SK-N-SH (cell line): ENCODE data around the gene ZNF469. TPM values are rescaled to one million over a fixed set of nuclear protein-coding genes. Genes with fewer than 3 reads are reported as not detected.

Experiments
- CTCF ChIA-PET: fragments of 300-600, 350-600 bp; formaldehyde crosslinking; extraction: SDS; loops from one replicate; lab custom pipeline; 2021; lab: Yijun Ruan, JAX
- POLR2A ChIA-PET: fragments of 350-600 bp; sonication (Branson Sonifier 250); formaldehyde crosslinking; extraction: SDS; loops from one replicate; lab custom pipeline; 2020; ENCODE audit warnings: antibody characterized with exemption, inconsistent platforms; lab: Yijun Ruan, JAX
- DNase-seq: peaks from one replicate; pipeline ENCODE4 v3.0.0; 2012
- H2AFZ ChIP-seq: fragments of 200-600 bp; sonication (generic); 2 replicates; pipeline ENCODE4 v1.8.1; 2016; ENCODE audit warnings: antibody characterized with exemption, mild to moderate bottlenecking, low read depth
- H3F3A ChIP-seq: fragments of 200-600 bp; sonication (generic); replicated peaks from 2 replicates; pipeline ENCODE3; 2016; ENCODE audit warnings: antibody characterized with exemption, mild to moderate bottlenecking; ENCODE audit not compliant: insufficient read depth
- H3K27ac ChIP-seq, 2 experiments: fragments of 200-500 bp in 1 of 2; fragments of 200-600 bp in 1 of 2; sonication (Bioruptor generic) in 1 of 2; sonication (generic), shearing (Covaris generic) in 1 of 2; 2 replicates each; pipeline versions ENCODE4 v1.5.1 to v1.6.1; 2014 to 2016; ENCODE audit warnings: low read depth in 2 of 2, inconsistent platforms in 1 of 2, low read length in 1 of 2, mild to moderate bottlenecking in 1 of 2, mixed read lengths in 1 of 2
- H3K27me3 ChIP-seq: fragments of 200-600 bp; sonication (generic), shearing (Covaris generic); 2 replicates; pipeline ENCODE4 v1.6.1; 2016; ENCODE audit warnings: mixed run types; ENCODE audit not compliant: insufficient read depth
- H3K36me3 ChIP-seq, 2 experiments: fragments of 200-500 bp in 1 of 2; fragments of 200-600 bp in 1 of 2; sonication (Bioruptor generic) in 1 of 2; sonication (generic) in 1 of 2; replicated peaks in 1 of 2; 2 replicates each; pipeline versions ENCODE3 to v1.5.1; 2014 to 2016; ENCODE audit warnings: low read length in 1 of 2, mild to moderate bottlenecking in 1 of 2; ENCODE audit not compliant: insufficient read depth in 2 of 2, control insufficient read depth in 1 of 2
- H3K4me1 ChIP-seq, 2 experiments: fragments of 200-500 bp in 1 of 2; fragments of 200-600 bp in 1 of 2; sonication (Bioruptor generic) in 1 of 2; sonication (generic), shearing (Covaris generic) in 1 of 2; 2 replicates each; pipeline versions ENCODE4 v1.5.1 to v1.6.1; 2014 to 2016; ENCODE audit warnings: low read depth in 1 of 2, low read length in 1 of 2, mixed run types in 1 of 2; ENCODE audit not compliant: insufficient read depth in 2 of 2, control insufficient read depth in 1 of 2
- H3K4me2 ChIP-seq: fragments of 200-600 bp; sonication (generic), shearing (Covaris generic); 2 replicates; pipeline ENCODE4 v1.6.1; 2017; ENCODE audit warnings: mixed run types
- H3K4me3 ChIP-seq, 2 experiments: fragments of 200-500 bp in 1 of 2; fragments of 200-600 bp in 1 of 2; sonication (Bioruptor generic) in 1 of 2; sonication (generic), shearing (Covaris generic) in 1 of 2; 2 replicates each; pipeline versions ENCODE4 v1.5.1 to v1.8.1; 2014 to 2016; ENCODE audit warnings: low read depth in 2 of 2, inconsistent platforms in 1 of 2, low read length in 1 of 2, mild to moderate bottlenecking in 1 of 2, mixed read lengths in 1 of 2, moderate library complexity in 1 of 2
- H3K79me2 ChIP-seq: fragments of 200-600 bp; sonication (generic); 2 replicates; pipeline ENCODE4 v1.8.1; 2017; ENCODE audit warnings: mild to moderate bottlenecking; ENCODE audit not compliant: insufficient read depth
- H3K9ac ChIP-seq: fragments of 200-600 bp; sonication (generic); 2 replicates; pipeline ENCODE4 v1.6.1; 2017; ENCODE audit warnings: mixed run types
- H3K9me2 ChIP-seq: fragments of 200-600 bp; sonication (generic); 2 replicates; pipeline ENCODE4 v1.6.1; 2017; ENCODE audit warnings: mixed run types
- H3K9me3 ChIP-seq: fragments of 200-600 bp; sonication (generic); 2 replicates; pipeline ENCODE4 v1.6.1; 2017; ENCODE audit warnings: mixed run types, mild to moderate bottlenecking, moderate library complexity
- H4K20me1 ChIP-seq: fragments of 200-600 bp; sonication (generic); 2 replicates; pipeline ENCODE4 v1.6.1; 2017; ENCODE audit warnings: mild to moderate bottlenecking, mixed run types; ENCODE audit not compliant: insufficient read depth
- CHD2 ChIP-seq: fragments of 150-350 bp; IDR thresholded peaks from 2 replicates; pipeline ENCODE4 v1.6.1; 2018; ENCODE audit warnings: low read length; ENCODE audit not compliant: partially characterized antibody
- CTCF ChIP-seq: fragments of 200-600 bp; sonication (generic); IDR thresholded peaks from 2 replicates; pipeline ENCODE4 v1.6.1; 2017; ENCODE audit warnings: antibody characterized with exemption, mild to moderate bottlenecking, moderate library complexity
- ELF1 ChIP-seq: IDR thresholded peaks from 2 replicates; pipeline ENCODE4 v1.4.0; 2012
- EP300 ChIP-seq, 2 experiments: IDR thresholded peaks; 2 replicates each; pipeline versions ENCODE4 v1.4.0 to v1.6.1; 2012; ENCODE audit warnings: borderline replicate concordance in 1 of 2, low read depth in 1 of 2, low read length in 1 of 2
- EZH2phosphoT487 ChIP-seq: fragments of 200-600 bp; sonication (generic); IDR thresholded peaks from 2 replicates; pipeline ENCODE4 v1.6.1; 2017; ENCODE audit warnings: low read depth, mixed run types, mild to moderate bottlenecking, antibody characterized with exemption, moderate library complexity, borderline replicate concordance
- GABPA ChIP-seq: IDR thresholded peaks from 2 replicates; pipeline ENCODE4 v1.4.0; 2012; ENCODE audit warnings: low read depth, mild to moderate bottlenecking
- GATA2 ChIP-seq: sonication (generic); formaldehyde crosslinking; IDR thresholded peaks from 2 replicates; pipeline ENCODE4 v1.5.0; 2020; ENCODE audit warnings: mild to moderate bottlenecking, missing genetic modification reagents
- MAX ChIP-seq: IDR thresholded peaks from 2 replicates; pipeline ENCODE4 v1.4.0; 2012; ENCODE audit warnings: low read depth
- MEF2A ChIP-seq: IDR thresholded peaks from 2 replicates; pipeline ENCODE4 v1.4.0; 2012; ENCODE audit warnings: low read depth, borderline replicate concordance
- PBX3 ChIP-seq: IDR thresholded peaks from 2 replicates; pipeline ENCODE4; 2012
- RAD21 ChIP-seq: IDR thresholded peaks from 2 replicates; pipeline ENCODE4 v1.6.1; 2012; ENCODE audit warnings: mild to moderate bottlenecking, low read length
- REST ChIP-seq: IDR thresholded peaks from 2 replicates; pipeline ENCODE4 v1.6.1; 2012; ENCODE audit warnings: mild to moderate bottlenecking, low read depth, low read length, moderate library complexity
- RXRA ChIP-seq: IDR thresholded peaks from 2 replicates; pipeline ENCODE4 v1.4.0; 2012; ENCODE audit warnings: low read depth, mild to moderate bottlenecking, borderline replicate concordance
- SIN3A ChIP-seq: IDR thresholded peaks from 2 replicates; pipeline ENCODE4 v1.6.1; 2012; ENCODE audit warnings: low read depth, mild to moderate bottlenecking, low read length, moderate library complexity, borderline replicate concordance
- SMC3 ChIP-seq: IDR thresholded peaks from 2 replicates; pipeline ENCODE4 v1.6.1; 2012; ENCODE audit warnings: low read depth, low read length, improper control_type of control experiment
- TCF12 ChIP-seq: IDR thresholded peaks from 2 replicates; pipeline ENCODE4 v1.4.0; 2012
- TEAD4 ChIP-seq: IDR thresholded peaks from 2 replicates; pipeline ENCODE4 v1.4.0; 2012; ENCODE audit warnings: mild to moderate bottlenecking, borderline replicate concordance; ENCODE audit not compliant: insufficient read depth
- YY1 ChIP-seq: IDR thresholded peaks from 2 replicates; pipeline ENCODE4 v1.4.0; 2012; ENCODE audit warnings: low read depth, mild to moderate bottlenecking
- ZBTB33 ChIP-seq: IDR thresholded peaks from 2 replicates; pipeline ENCODE4 v1.4.0; 2012; ENCODE audit warnings: low read depth, borderline replicate concordance
- WGBS: methylation state at CpG from one replicate; pipeline ENCODE4 v1.1.6; 2017; ENCODE audit warnings: low lambda C conversion rate; 5-methylcytosine and 5-hydroxymethylcytosine counted together
- polyA plus RNA-seq, 3 experiments: library from polyadenylated mRNA; depleted of rRNA; stranded (reverse); fragments of >200 nt; gene quantifications; 2 replicates each; pipeline ENCODE4 v1.2.3, GENCODE V29; 2012

Gene ZNF469
- polyA plus RNA-seq, 1 of the 3 experiments (the other 2 are of a cell fraction): 0.56 TPM

GRCh38 chr16:88402551-88403240 lies 19.9 kb downstream of the ZNF469 start:
- no peaks in the 10 kb centered on the region for H3F3A ChIP-seq
- H3K9me2 ChIP-seq: no peaks in the 10 kb centered on the region
- H3K36me3 ChIP-seq: no peaks in the 10 kb centered on the region
- no peak overlapping the region for H3K4me2 ChIP-seq
- CTCF ChIA-PET: interaction anchor here (1.0 kb wide), 1 partner anchor 18 kb away, joined by 4 read pairs; no protein-coding TSS in a partner anchor
- H3K27ac ChIP-seq: no peak overlapping the region
- H3K9ac ChIP-seq: no peak overlapping the region
- POLR2A ChIA-PET: no interaction called here
- no peaks in the 10 kb centered on the region; the same call in 1 of the 2 replicates for H3K79me2 ChIP-seq
- H3K4me3 ChIP-seq: no peak overlapping the region
- H3K9me3 ChIP-seq: no peaks in the 10 kb centered on the region
- TF ChIP-seq EP300 (IDR thresholded peaks at IDR 0.05; ENCODE audit: borderline replicate concordance in 1 of 2, low read depth in 1 of 2, low read length in 1 of 2) (no peak), GATA2 (no peak), RAD21 (no peak), SIN3A (no peak), RXRA (no peak), TEAD4 (no peak), MEF2A (no peak), CHD2 (no peak), PBX3 (no peak), MAX (no peak), TCF12 (no peak), REST (no peak), ELF1 (no peak), GABPA (no peak), YY1 (no peak), EZH2phosphoT487 (no peak), SMC3 (no peak), ZBTB33 (no peak), CTCF (no peak)
- TF ChIP-seq, all 33 proteins: peak for 0
- H3K4me1 ChIP-seq: peaks cover 0 to 47% of the 10 kb centered on the region in 2 experiments; a peak in 1 of 4 replicates
- 81% methylated on average over 13 of the region's 24 CpGs for WGBS
- no peak for DNase-seq
- 0 out of 2 replicates have a peak, but pooled peaks cover 15% of the 10 kb centered on the region for H4K20me1 ChIP-seq
- H2AFZ ChIP-seq: no peak overlapping the region
- no peaks in the 10 kb centered on the region for H3K27me3 ChIP-seq
